GM12892 (cell line): ENCODE results near the gene TMEM86A.

Experiments used
- DNase-seq: peaks from one replicate; pipeline ENCODE4 v3.0.0; 2011; ENCODE audit not compliant: insufficient read length
- FAIRE-seq: peaks from 2 replicates; lab custom pipeline; 2011; peaks lifted over from hg19 to GRCh38; lab: Jason Lieb, UNC
- POLR2A ChIP-seq: IDR thresholded peaks from 2 replicates; pipeline ENCODE4 v1.6.1; 2011; ENCODE audit warnings: low read depth, low read length, control low read depth
- POLR2AphosphoS5 ChIP-seq: IDR thresholded peaks from 2 replicates; pipeline ENCODE4 v1.6.1; 2011; ENCODE audit warnings: low read depth, low read length, control low read depth
- TAF1 ChIP-seq: IDR thresholded peaks from 2 replicates; pipeline ENCODE4 v1.6.1; 2011; ENCODE audit warnings: low read depth, mild to moderate bottlenecking, control low read depth, low read length, borderline replicate concordance

Gene TMEM86A

DNA sequence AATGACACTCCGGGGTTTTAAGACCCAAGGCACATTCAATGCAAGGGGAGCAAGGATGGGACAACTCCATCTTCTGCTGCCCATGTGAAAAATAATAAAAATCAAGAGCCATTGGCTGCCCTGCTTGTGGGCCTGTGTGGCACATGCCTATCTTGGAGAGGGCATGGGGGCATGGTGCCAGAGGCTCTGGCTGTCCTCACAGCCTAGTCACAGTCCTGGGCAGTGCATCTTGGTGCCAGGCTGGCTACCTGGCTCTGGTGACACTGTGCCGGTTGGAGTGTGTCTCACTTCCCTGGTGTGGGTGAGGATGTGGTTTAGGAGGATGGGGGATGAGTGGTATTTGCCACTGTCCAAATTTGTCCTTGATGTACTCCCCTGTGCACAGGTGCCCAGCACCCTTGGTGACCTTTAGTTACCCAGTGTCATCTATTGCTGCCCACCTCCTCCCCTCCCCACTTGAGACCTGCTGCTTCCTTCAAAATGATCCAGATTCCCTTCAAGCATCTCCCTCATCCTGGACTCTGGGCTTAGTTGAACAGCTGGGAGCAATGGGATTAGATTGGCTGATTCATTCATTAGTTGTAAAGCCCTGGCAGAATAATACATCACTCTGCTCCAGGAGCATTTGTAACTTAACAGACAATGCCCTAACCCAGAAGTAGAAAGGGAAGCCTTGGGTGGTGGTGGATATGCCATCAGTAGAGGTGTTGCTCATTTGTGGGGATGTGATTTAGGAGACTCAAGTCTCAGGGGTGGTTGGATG, 4.6 kb downstream of the TMEM86A start:
- DNase-seq = no peak
- FAIRE-seq = no peak
- TF ChIP-seq POLR2AphosphoS5 = no peak

DNA sequence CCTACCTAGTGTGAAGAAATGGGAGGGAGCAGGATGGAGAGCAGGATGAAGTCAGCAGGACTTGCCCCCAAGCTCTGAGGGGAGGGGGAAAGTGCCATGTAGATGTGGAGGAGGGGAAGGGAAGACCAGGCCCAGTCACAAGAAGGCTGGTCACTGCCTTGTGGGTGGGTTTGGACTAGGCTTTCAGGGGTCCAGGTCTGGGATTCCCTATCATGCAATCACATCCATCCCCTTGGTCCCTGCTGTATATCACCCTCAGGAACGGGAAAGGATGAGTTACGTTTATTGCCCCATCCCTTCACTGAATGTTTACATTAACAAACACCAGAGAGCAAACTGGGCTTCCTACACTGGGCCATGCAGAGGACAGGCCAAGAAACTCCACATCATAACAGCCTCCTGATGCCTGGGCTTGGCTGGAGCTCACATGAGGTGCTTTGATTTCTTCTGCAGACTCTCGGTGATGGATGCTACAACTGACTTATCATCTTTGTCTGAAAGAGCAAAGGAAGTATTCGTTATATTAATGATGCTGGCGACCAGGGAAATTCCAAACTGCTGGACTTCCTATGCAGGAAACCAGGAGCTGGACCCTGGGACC, 5.6 kb downstream of the TMEM86A start:
- no peak for TF ChIP-seq TAF1
- no peak for TF ChIP-seq POLR2A
- TF ChIP-seq POLR2AphosphoS5 = no peak
- FAIRE-seq (no peak), DNase-seq (no peak)

DNA sequence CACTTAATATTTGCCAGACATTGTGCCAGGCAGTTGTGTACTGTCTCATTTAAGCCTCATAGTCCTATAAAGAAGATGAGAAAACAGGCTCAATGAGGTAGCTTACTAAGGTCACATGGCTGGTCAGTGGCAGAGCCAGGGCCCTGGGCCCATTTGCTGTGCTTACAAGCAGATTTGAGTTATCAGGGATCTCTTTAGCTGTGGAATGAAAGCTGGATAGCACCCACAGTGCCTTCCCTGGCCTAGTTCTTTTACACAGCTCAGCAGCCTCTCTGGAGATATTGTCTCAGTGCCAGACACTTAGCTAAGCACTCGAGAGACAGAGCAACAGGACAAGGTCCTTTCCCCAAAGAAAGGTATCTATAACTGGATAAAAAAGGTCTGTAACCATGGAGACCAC, 6.1 kb downstream of the TMEM86A start:
- TF ChIP-seq POLR2A = no peak
- TF ChIP-seq POLR2AphosphoS5 = no peak
- no peak for TF ChIP-seq TAF1
- FAIRE-seq = no peak
- DNase-seq = no peak

DNA sequence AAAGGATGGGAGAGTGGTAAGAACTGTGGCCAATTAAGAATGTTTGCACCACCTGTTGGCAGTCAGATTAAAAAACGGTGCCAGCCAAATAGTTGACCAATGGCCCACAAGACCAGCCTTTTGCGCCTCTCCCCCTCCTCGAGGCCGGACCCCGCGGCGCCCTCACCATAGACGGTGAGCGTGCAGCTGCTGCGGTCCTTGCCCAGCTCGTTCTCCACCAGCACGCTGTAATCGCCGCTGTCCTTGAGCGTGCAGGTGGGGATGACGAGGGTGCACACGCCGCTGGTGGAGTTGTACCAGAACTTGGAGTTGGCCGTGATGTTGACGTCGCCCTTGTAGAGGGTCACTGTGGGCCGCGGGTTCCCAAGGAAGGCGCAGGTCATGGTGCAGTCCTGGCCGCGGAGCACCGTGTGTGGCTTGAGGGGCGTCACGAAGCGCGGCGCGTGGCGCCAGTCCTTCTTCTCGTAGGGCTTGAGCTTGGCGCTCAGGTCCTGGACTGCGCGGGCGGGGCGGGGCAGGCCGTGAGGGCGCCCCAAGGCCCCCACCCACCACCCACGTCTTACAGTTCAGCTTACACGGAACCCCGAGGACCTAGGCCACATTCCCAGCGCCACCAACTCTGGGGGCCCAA, 7.2 kb downstream of the TMEM86A start:
- DNase-seq (no peak), FAIRE-seq (peak; percentile 30)

DNA sequence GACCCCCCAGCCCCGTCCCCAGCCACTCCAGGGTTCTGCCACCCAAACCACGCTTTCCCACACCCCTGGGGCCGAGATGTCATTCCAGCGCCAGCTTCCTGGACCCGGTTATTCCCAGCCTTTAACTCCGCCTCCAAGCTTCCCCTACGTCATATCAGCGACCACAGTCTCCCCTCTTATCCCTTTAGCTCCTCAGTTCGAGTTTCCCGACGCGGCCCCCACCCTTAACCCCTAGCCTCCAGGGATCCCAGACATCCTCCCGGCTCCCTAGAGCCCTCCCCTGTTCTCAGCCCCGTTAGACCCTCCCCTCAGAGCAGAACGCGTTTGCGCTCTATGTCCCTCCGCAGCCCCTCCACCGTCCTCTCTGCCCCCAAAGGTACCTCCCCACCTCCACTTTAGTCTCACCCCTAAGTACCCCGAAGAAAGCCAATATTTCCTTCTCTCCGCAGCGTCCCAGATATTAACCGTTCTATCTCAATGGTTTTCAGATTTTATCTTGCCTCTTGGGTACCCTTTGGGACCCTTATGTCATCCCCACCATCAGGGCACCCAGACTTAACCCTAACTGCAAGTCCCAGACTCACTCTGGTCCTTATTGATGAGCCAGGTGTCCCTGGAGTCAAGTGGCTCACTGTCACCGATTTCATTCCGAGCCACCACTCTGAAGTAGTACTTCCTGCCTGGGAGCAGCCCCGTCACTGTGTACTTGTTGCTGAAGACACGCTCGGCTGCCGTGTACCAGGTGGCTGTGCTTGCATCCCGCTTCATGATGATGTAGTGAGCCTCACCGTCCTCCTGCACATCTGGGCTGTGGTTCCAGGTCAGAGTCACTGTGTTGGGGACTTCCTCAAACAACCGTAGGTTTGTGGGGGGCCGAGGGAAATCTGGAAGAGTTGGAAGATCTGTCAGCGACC, 8.0 kb downstream of the TMEM86A start:
- no peak for TF ChIP-seq TAF1
- TF ChIP-seq POLR2AphosphoS5 = no peak
- no peak for TF ChIP-seq POLR2A
- FAIRE-seq (peak; percentile 93), DNase-seq (no peak)

More for the DNA sequence above, 7.2 kb downstream of the TMEM86A start:
- TF ChIP-seq POLR2A (no peak), POLR2AphosphoS5 (no peak), TAF1 (no peak)

DNA sequence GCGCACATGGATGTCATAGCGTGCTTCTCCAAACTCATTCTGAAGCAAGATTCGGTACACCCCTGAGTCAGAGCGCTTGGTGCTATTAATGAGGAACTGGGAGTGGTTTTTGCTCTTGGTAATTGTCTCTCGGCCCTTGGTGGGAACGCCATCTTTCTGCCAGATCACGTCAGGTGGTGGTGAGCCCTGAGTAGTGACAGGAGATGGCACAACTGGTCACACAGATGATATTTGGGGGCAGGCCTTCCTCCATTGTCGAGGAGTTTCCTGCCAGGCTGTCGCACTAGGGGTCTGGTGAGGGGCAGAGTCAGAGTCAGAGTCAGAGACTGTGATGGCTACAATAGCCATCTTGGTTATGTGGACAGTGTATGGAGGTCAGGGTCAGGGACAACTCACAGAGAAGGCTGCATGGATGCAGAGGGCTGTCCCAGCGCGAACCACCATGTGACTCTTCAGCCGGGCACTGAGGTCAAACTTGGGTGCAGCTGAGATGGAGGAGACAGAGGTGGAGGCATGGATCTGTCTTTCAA, 9.3 kb downstream of the TMEM86A start:
- FAIRE-seq (no peak), DNase-seq (no peak)
- TF ChIP-seq POLR2AphosphoS5 (no peak), TAF1 (no peak), POLR2A (no peak)

DNA sequence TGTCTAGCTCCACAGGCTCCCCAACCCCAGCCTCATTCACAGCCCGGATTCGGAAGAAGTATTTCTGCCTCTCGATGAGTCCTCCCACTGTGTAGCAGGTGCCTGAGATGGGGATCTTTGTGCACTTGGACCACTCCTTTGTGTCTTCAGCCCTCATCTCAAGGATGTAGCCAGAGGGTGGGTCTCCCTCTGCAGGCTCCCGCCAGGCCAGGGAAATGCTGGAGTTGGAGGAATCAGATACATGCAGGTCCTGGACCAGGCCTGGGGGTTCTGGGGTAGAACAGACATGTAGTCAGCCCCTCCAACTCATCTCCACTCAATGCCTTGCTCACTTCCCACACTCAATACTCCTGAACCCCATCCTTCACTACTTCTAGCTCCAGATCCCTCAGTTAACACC, 10.8 kb downstream of the TMEM86A start:
- TF ChIP-seq TAF1 = no peak
- TF ChIP-seq POLR2AphosphoS5 = no peak
- no peak for TF ChIP-seq POLR2A
- DNase-seq = no peak
- FAIRE-seq = no peak

DNA sequence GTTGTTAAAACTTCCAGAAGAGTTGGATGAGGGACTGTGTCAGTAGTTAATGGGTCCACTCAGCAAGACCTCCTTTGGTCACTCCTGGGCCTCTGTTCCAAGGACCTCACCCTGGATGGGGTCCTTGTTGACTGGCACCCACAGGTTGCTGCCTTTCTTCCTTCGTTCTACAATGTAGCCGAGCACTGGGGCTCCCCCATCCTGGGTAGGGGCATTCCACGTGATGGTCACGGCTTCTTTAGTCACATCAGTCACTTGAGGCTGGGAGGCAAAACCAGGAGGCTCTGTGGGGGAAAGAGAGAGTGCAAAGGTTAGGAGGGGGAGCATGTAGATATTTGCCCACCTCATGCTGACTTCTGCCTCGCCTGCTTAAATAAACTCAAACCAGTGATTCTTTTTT, 12.0 kb downstream of the TMEM86A start:
- FAIRE-seq = peak; percentile 61
- TF ChIP-seq POLR2AphosphoS5 (no peak), TAF1 (no peak), POLR2A (no peak)
- DNase-seq = no peak

DNA sequence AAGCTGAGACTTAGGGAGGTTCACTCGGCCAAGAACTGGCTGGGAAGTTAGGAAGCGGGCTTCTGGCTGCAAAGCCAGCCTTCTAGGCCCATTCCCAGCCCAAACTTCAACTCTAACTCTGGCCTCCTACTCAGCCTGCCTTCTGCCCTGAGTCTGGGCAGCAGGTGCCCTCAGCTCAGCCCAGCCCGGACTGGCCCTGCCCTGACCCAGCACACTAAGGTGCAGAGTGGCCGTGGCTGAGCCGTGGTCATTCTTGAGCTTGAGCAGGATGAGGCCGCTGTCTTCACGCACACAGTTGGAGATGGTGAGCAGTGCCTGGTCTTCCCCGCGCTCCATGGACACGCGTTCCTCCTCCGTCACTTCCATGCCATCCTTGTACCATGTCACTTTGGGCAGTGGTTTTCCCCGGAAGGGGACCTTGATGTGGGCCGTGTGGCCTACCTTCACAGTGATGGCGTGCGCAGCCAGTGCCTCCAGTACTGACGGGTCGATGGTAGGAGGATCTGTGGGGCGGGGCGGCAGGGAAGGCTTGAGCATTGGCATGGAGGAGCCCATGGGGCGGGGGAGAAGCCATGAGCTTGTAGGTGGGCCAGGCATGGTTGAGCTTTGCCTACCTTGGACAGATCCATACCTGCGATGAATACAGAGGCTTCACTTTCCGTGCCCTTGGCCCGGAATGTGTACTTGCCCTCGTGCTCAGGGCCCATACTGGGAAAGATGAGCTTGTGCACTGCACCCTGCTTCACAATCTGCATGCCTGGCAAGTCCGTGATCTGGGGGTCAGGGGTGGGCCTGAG, 15.3 kb downstream of the TMEM86A start:
- DNase-seq = no peak
- no peak for TF ChIP-seq POLR2A
- TF ChIP-seq TAF1 = no peak
- TF ChIP-seq POLR2AphosphoS5 = no peak
- FAIRE-seq = no peak

DNA sequence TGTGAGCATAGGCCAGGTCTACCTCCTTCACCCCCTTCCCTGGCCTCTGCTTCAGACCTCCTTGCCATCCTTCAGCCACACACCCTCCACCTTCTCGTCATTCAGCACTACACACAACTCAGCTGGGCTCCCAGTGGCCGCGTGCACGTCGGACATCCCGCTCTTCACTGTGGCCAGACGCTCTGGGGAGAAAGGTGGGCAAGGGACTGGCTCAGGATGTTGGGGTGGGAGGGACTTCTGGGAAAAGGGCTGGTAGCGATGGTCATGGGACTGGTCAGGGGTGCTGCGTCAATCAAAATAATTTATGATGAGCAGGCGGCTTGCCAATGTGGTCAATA, 15.8 kb downstream of the TMEM86A start:
- FAIRE-seq = no peak
- DNase-seq = no peak
- TF ChIP-seq TAF1 = no peak
- TF ChIP-seq POLR2A = no peak
- no peak for TF ChIP-seq POLR2AphosphoS5
